GM23338 (cell line): ENCODE measurements around the gene YTHDC2. TPM values are rescaled to one million over a fixed set of nuclear protein-coding genes. Genes with fewer than 3 reads are reported as not detected.

ENCODE experiments used
- ATAC-seq: fragments of 200-7000 bp; cut with Tn5 transposase; 3 replicates; pipeline ENCODE4 v1.9.1; 2020
- DNase-seq: peaks from one replicate; pipeline ENCODE4 v3.0.0-alpha.2; 2015; ENCODE audit warnings: low spot score
- H2AFZ ChIP-seq: fragments of 200-600 bp; sonication (generic); 2 replicates; pipeline ENCODE4 v1.8.0; 2016; ENCODE audit warnings: antibody characterized with exemption, mild to moderate bottlenecking, moderate library complexity
- H3F3A ChIP-seq: fragments of 200-600 bp; sonication (generic); replicated peaks from 2 replicates; pipeline ENCODE4 v1.8.0; 2017; ENCODE audit warnings: antibody characterized with exemption, mixed run types, low read depth
- H3K27ac ChIP-seq: fragments of 200-600 bp; sonication (generic); 2 replicates; pipeline ENCODE4 v1.6.1; 2016; ENCODE audit warnings: low read depth
- H3K27me3 ChIP-seq: fragments of 200-600 bp; sonication (generic); 2 replicates; pipeline ENCODE4 v1.8.0; 2016; ENCODE audit warnings: mild to moderate bottlenecking, mixed run types, moderate library complexity; ENCODE audit not compliant: insufficient read depth
- H3K36me3 ChIP-seq: fragments of 200-600 bp; sonication (generic); 2 replicates; pipeline ENCODE4 v1.8.0; 2016; ENCODE audit warnings: mild to moderate bottlenecking; ENCODE audit not compliant: insufficient read depth
- H3K4me1 ChIP-seq: fragments of 200-600 bp; sonication (generic); 2 replicates; pipeline ENCODE4 v1.8.0; 2016; ENCODE audit warnings: mild to moderate bottlenecking, moderate library complexity; ENCODE audit not compliant: insufficient read depth
- H3K4me2 ChIP-seq: fragments of 200-600 bp; sonication (generic); 2 replicates; pipeline ENCODE4 v1.7.1; 2017; ENCODE audit warnings: mixed run types
- H3K4me3 ChIP-seq: fragments of 200-600 bp; sonication (generic); 2 replicates; pipeline ENCODE4 v1.6.1; 2016; ENCODE audit warnings: mixed run types
- H3K79me2 ChIP-seq: fragments of 200-600 bp; sonication (generic); replicated peaks from 2 replicates; pipeline ENCODE4 v1.8.0; 2017; ENCODE audit warnings: mild to moderate bottlenecking; ENCODE audit not compliant: insufficient read depth
- H3K9me2 ChIP-seq: fragments of 200-600 bp; sonication (generic); 2 replicates; pipeline ENCODE4 v1.8.0; 2017; ENCODE audit not compliant: insufficient read depth
- H4K20me1 ChIP-seq: fragments of 200-600 bp; sonication (generic); replicated peaks from 2 replicates; pipeline ENCODE4 v1.8.0; 2017; ENCODE audit warnings: mild to moderate bottlenecking; ENCODE audit not compliant: insufficient read depth
- H3K27ac Mint-ChIP-seq: 2 replicates; pipeline ENCODE4 v1.8.0; 2020; ENCODE audit warnings: inconsistent platforms, mild to moderate bottlenecking, moderate library complexity, mixed read lengths
- H3K27me3 Mint-ChIP-seq: 3 replicates; pipeline ENCODE4 v1.8.0; 2022; ENCODE audit warnings: low read depth, mild to moderate bottlenecking, moderate library complexity, mixed read lengths, inconsistent platforms; ENCODE audit not compliant: insufficient read depth, poor library complexity
- H3K36me3 Mint-ChIP-seq: 3 replicates; pipeline ENCODE4 v1.8.0; 2021; ENCODE audit warnings: low read depth, mild to moderate bottlenecking, inconsistent platforms, moderate library complexity, mixed read lengths
- H3K4me1 Mint-ChIP-seq: 3 replicates; pipeline ENCODE4 v1.8.0; 2020; ENCODE audit warnings: mild to moderate bottlenecking, inconsistent platforms, mixed read lengths
- H3K4me3 Mint-ChIP-seq: 3 replicates; pipeline ENCODE4 v1.8.0; 2021; ENCODE audit warnings: moderate library complexity, mild to moderate bottlenecking, inconsistent platforms, mixed read lengths
- H3K9me3 Mint-ChIP-seq: 3 replicates; pipeline ENCODE4 v1.8.0; 2020; ENCODE audit warnings: moderate library complexity, mild to moderate bottlenecking, inconsistent platforms, mixed read lengths
- CREB1 ChIP-seq: fragments of 250-450 bp; sonication (Bioruptor Pico); IDR thresholded peaks from 2 replicates; pipeline ENCODE4 v1.5.0; 2020; ENCODE audit warnings: low read depth, mild to moderate bottlenecking, moderate library complexity
- CTCF ChIP-seq, 2 experiments: fragments of 200-600 bp in 1 of 2; sonication (generic) in 1 of 2; conservative IDR thresholded peaks; 2 replicates each; pipeline versions ENCODE4 v1.5.1 to v1.6.1; 2016 to 2017; ENCODE audit warnings: antibody characterized with exemption in 2 of 2, low read depth in 2 of 2, mild to moderate bottlenecking in 2 of 2, moderate library complexity in 1 of 2
- ETS1 ChIP-seq: IDR thresholded peaks from 2 replicates; pipeline ENCODE4 v1.6.1; 2016; ENCODE audit warnings: antibody characterized with exemption
- EZH2 ChIP-seq: fragments of 200-600 bp; sonication (generic); IDR thresholded peaks from one replicate; pipeline ENCODE4 v1.8.0; 2017; ENCODE audit warnings: antibody characterized with exemption, mild to moderate bottlenecking, low read depth; ENCODE audit not compliant: unreplicated experiment
- EZH2phosphoT487 ChIP-seq: fragments of 200-600 bp; sonication (generic); IDR thresholded peaks from one replicate; pipeline ENCODE4 v1.8.1; 2018; ENCODE audit warnings: antibody characterized with exemption; ENCODE audit not compliant: unreplicated experiment
- JUNB ChIP-seq: IDR thresholded peaks from one replicate; pipeline ENCODE4 v1.6.1; 2016; ENCODE audit warnings: antibody characterized with exemption; ENCODE audit not compliant: unreplicated experiment
- NANOG ChIP-seq: IDR thresholded peaks from 2 replicates; pipeline ENCODE4 v1.6.1; 2016; ENCODE audit warnings: antibody characterized with exemption, borderline replicate concordance
- POLR2AphosphoS5 ChIP-seq: IDR thresholded peaks from 2 replicates; pipeline ENCODE4 v1.6.1; 2016; ENCODE audit warnings: antibody characterized with exemption, low read depth
- REST ChIP-seq: IDR thresholded peaks from one replicate; pipeline ENCODE4 v1.6.1; 2018; ENCODE audit warnings: antibody characterized with exemption; ENCODE audit not compliant: unreplicated experiment
- STAT1 ChIP-seq: IDR thresholded peaks from one replicate; pipeline ENCODE4 v1.6.1; 2016; ENCODE audit warnings: antibody characterized with exemption; ENCODE audit not compliant: unreplicated experiment
- ZNF114 ChIP-seq: fragments of 250-450 bp; sonication (Bioruptor Pico); IDR thresholded peaks from 2 replicates; pipeline ENCODE4 v1.5.0; 2020; ENCODE audit warnings: mild to moderate bottlenecking, moderate library complexity
- ZNF331 ChIP-seq: fragments of 250-450 bp; sonication (Bioruptor Pico); IDR thresholded peaks from 2 replicates; pipeline ENCODE4 v1.5.0; 2020; ENCODE audit warnings: low read depth, mild to moderate bottlenecking, moderate library complexity
- ZNF462 ChIP-seq: fragments of 250-450 bp; sonication (Bioruptor Pico); IDR thresholded peaks from 2 replicates; pipeline ENCODE4 v1.5.0; 2020; ENCODE audit warnings: mild to moderate bottlenecking, moderate library complexity
- polyA plus RNA-seq: library from polyadenylated mRNA; unstranded; fragments of >200 nt; fragmentation: Nextera tagmentation; extraction: Ambion mirVana; gene quantifications from 2 replicates; pipeline ENCODE4 v1.2.1, GENCODE V29; 2016
- total RNA-seq: library from RNA; depleted of rRNA; stranded (reverse); fragments of >200 nt; shearing (Covaris generic); gene quantifications from 2 replicates; pipeline ENCODE4 v1.2.3, GENCODE V29; 2014

YTHDC2 gene
- total and polyA plus RNA-seq, 2 experiments from 2014 or later, result 19.9 to 33.9 TPM

GRCh38 chr5:113520429-113520828, 6.9 kb downstream of the YTHDC2 start:
- H2AFZ ChIP-seq, result no peak overlapping the region
- H3K4me1 Mint-ChIP-seq, result peaks cover 7% of the 10 kb centered on the region; the same call in 2 of the 3 replicates
- H3K27me3 ChIP-seq, result no peaks in the 10 kb centered on the region
- no peaks in the 10 kb centered on the region for H3K27me3 Mint-ChIP-seq
- no peak overlapping the region for H3K27ac ChIP-seq
- peaks cover 30% of the 10 kb centered on the region; the same call in 2 of the 3 replicates for H3K36me3 Mint-ChIP-seq
- H3K4me2 ChIP-seq, result no peak overlapping the region
- no peak overlapping the region for H3K4me3 Mint-ChIP-seq
- H3K36me3 ChIP-seq, result no peaks in the 10 kb centered on the region; the same call in 1 of the 2 replicates
- ATAC-seq (no peak), DNase-seq (no peak)
- H3K79me2 ChIP-seq, result peaks cover 8% of the 10 kb centered on the region
- peaks cover 15% of the 10 kb centered on the region for H3K4me1 ChIP-seq
- no peak for TF ChIP-seq EZH2
- no peak for TF ChIP-seq ZNF331 (CRISPR knock-in tag)
- no peak for TF ChIP-seq EZH2phosphoT487
- TF ChIP-seq CTCF (conservative IDR thresholded peaks at IDR 0.05; ENCODE audit: low read depth in 2 of 2), result no peak
- TF ChIP-seq ZNF114 (CRISPR knock-in tag), result no peak
- no peak for TF ChIP-seq ETS1
- no peak for TF ChIP-seq NANOG
- TF ChIP-seq REST, result no peak
- TF ChIP-seq JUNB, result no peak
- no peak for TF ChIP-seq POLR2AphosphoS5
- TF ChIP-seq CREB1 (CRISPR knock-in tag), result no peak
- TF ChIP-seq ZNF462, result no peak
- no peak for TF ChIP-seq STAT1
- no peak overlapping the region for H3K27ac Mint-ChIP-seq
- no peaks in the 10 kb centered on the region for H3F3A ChIP-seq
- no peak overlapping the region for H3K4me3 ChIP-seq
- no peaks in the 10 kb centered on the region for H4K20me1 ChIP-seq
- no peaks in the 10 kb centered on the region for H3K9me2 ChIP-seq
- H3K9me3 Mint-ChIP-seq, result no peaks in the 10 kb centered on the region; the same call in 2 of the 3 replicates
